Measurements from ENCODE around the gene ENOX1.
"Not testable (repeated sequence)": the region's sequence is repeated elsewhere in the genome, so short reads cannot be mapped to it uniquely, and the experiment has no call there.

The ENOX1 gene

GRCh38 chr13:43374621-43375020, 412.2 kb downstream of the ENOX1 start:
- DNase-seq, result no peak

GRCh38 chr13:43373400-43373799, 413.4 kb downstream of the ENOX1 start:
- no peak for DNase-seq

- DNase-seq, result no peak
Observed at GRCh38 chr13:43370842-43371241, 415.9 kb downstream of the ENOX1 start.

- DNase-seq, result no peak
Observed at GRCh38 chr13:43369319-43369718, 417.5 kb downstream of the ENOX1 start.

GRCh38 chr13:43368003-43368402, 418.8 kb downstream of the ENOX1 start:
- DNase-seq, result no peak

GRCh38 chr13:43365039-43365344, 421.8 kb downstream of the ENOX1 start:
- no peak for DNase-seq

- no peak for DNase-seq
Observed at GRCh38 chr13:43364210-43365038, 422.3 kb downstream of the ENOX1 start.

GRCh38 chr13:43363156-43363953, 423.4 kb downstream of the ENOX1 start:
- no peak for DNase-seq

GRCh38 chr13:43362556-43362955, 424.2 kb downstream of the ENOX1 start:
- DNase-seq, result no peak

- no peak for DNase-seq
Observed at GRCh38 chr13:43360892-43361610, 425.7 kb downstream of the ENOX1 start.

- DNase-seq, result no peak
Observed at GRCh38 chr13:43360171-43360570, 426.6 kb downstream of the ENOX1 start.

- no peak for DNase-seq
Observed at GRCh38 chr13:43359536-43359935, 427.2 kb downstream of the ENOX1 start.

GRCh38 chr13:43357564-43357963, 429.2 kb downstream of the ENOX1 start:
- no peak for DNase-seq

- DNase-seq, result no peak
Observed at GRCh38 chr13:43356567-43356966, 430.2 kb downstream of the ENOX1 start.

GRCh38 chr13:43355774-43356173, 431.0 kb downstream of the ENOX1 start:
- no peak for DNase-seq

- no peak for DNase-seq
Observed at GRCh38 chr13:43354153-43354945, 432.4 kb downstream of the ENOX1 start.

GRCh38 chr13:43353631-43354030, 433.1 kb downstream of the ENOX1 start:
- no peak for DNase-seq

GRCh38 chr13:43351612-43352011, 435.2 kb downstream of the ENOX1 start:
- DNase-seq, result not testable (repeated sequence)

- no peak for DNase-seq
Observed at GRCh38 chr13:43348397-43348796, 438.4 kb downstream of the ENOX1 start.

- DNase-seq, result no peak
Observed at GRCh38 chr13:43347877-43348276, 438.9 kb downstream of the ENOX1 start.

GRCh38 chr13:43346427-43346826, 440.3 kb downstream of the ENOX1 start:
- no peak for DNase-seq

GRCh38 chr13:43343645-43344044, 443.1 kb downstream of the ENOX1 start:
- no peak for DNase-seq
